IMR-90 (cell line): ENCODE results near the gene EML4.

Source experiments
- CHD1 ChIP-seq: IDR thresholded peaks from 2 replicates; pipeline ENCODE4 v1.6.1; 2012; ENCODE audit warnings: low read depth, low read length, improper control_type of control experiment
- FOS ChIP-seq: fragments of 150-350 bp; IDR thresholded peaks from 2 replicates; pipeline ENCODE4 v1.6.1; 2016; ENCODE audit warnings: low read depth, low read length
- MAFK ChIP-seq: IDR thresholded peaks from 2 replicates; pipeline ENCODE4 v1.6.1; 2012; ENCODE audit warnings: low read depth, low read length, improper control_type of control experiment
- NFE2L2 ChIP-seq: fragments of 150-350 bp; IDR thresholded peaks from 2 replicates; pipeline ENCODE4 v1.6.1; 2016; ENCODE audit warnings: low read depth, mild to moderate bottlenecking, low read length
- POLR2A ChIP-seq: IDR thresholded peaks from 2 replicates; pipeline ENCODE4 v1.6.1; 2012; ENCODE audit warnings: mild to moderate bottlenecking, low read depth, low read length
- RCOR1 ChIP-seq: IDR thresholded peaks from 2 replicates; pipeline ENCODE4 v1.6.1; 2012; ENCODE audit warnings: mild to moderate bottlenecking, low read length, improper control_type of control experiment; ENCODE audit not compliant: insufficient replicate concordance
- TF ChIP-seq, protein P1 (sequence below): fragments of 150-350 bp; IDR thresholded peaks from 2 replicates; pipeline ENCODE4 v1.6.1; 2016; ENCODE audit warnings: low read depth, mild to moderate bottlenecking, low read length, moderate library complexity, borderline replicate concordance
- TF ChIP-seq, protein P2 (sequence below): conservative IDR thresholded peaks from 2 replicates; pipeline ENCODE4 v1.5.1; 2012; ENCODE audit warnings: mild to moderate bottlenecking, low read depth, low read length, improper control_type of control experiment

DNA sequence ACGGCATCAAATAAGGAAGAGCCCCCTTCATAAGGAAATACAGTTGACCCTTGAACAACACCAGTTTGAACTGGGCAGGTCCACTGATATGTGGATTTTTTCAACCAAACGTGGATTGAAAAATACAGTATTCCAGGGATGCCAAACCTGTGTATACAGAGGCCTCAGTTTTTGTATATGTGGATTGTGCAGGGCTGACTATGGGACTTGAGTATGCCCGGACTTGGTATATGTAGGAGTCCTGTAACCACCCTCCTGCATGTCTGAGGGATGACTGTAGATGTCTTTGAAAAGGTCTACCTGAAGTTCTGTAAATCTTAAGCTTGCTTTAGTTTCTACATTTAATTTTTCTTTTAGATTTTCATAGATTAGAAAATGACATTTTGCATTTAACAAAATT is 50.0 kb downstream of the EML4 start:
- TF ChIP-seq, protein P1, sequence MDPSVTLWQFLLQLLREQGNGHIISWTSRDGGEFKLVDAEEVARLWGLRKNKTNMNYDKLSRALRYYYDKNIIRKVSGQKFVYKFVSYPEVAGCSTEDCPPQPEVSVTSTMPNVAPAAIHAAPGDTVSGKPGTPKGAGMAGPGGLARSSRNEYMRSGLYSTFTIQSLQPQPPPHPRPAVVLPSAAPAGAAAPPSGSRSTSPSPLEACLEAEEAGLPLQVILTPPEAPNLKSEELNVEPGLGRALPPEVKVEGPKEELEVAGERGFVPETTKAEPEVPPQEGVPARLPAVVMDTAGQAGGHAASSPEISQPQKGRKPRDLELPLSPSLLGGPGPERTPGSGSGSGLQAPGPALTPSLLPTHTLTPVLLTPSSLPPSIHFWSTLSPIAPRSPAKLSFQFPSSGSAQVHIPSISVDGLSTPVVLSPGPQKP = no peak
- TF ChIP-seq, protein P2, sequence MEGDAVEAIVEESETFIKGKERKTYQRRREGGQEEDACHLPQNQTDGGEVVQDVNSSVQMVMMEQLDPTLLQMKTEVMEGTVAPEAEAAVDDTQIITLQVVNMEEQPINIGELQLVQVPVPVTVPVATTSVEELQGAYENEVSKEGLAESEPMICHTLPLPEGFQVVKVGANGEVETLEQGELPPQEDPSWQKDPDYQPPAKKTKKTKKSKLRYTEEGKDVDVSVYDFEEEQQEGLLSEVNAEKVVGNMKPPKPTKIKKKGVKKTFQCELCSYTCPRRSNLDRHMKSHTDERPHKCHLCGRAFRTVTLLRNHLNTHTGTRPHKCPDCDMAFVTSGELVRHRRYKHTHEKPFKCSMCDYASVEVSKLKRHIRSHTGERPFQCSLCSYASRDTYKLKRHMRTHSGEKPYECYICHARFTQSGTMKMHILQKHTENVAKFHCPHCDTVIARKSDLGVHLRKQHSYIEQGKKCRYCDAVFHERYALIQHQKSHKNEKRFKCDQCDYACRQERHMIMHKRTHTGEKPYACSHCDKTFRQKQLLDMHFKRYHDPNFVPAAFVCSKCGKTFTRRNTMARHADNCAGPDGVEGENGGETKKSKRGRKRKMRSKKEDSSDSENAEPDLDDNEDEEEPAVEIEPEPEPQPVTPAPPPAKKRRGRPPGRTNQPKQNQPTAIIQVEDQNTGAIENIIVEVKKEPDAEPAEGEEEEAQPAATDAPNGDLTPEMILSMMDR = no peak
- TF ChIP-seq CHD1 = no peak
- no peak for TF ChIP-seq NFE2L2
- no peak for TF ChIP-seq MAFK
- TF ChIP-seq POLR2A = no peak
- no peak for TF ChIP-seq RCOR1
- TF ChIP-seq FOS = no peak
